Heart left ventricle (tissue), 16 donors: Measurements from ENCODE around the gene OLFM2. TPM values are rescaled to one million over a fixed set of nuclear protein-coding genes. Genes with fewer than 3 reads are reported as not detected.
"Not testable (repeated sequence)": the region's sequence is repeated elsewhere in the genome, so short reads cannot be mapped to it uniquely, and the experiment has no call there.

Experiments
- ATAC-seq, 4 donors: fragments of 200-7000 bp; cut with Tn5 transposase; one replicate each; pipeline ENCODE4 v1.9.1; 2020 to 2022; ENCODE audit warnings: moderate library complexity in 4 of 4, mild to moderate bottlenecking in 3 of 4, moderate number of reproducible peaks in 1 of 4
- DNase-seq, 5 donors: peaks; one replicate each; pipeline ENCODE4 v3.0.0-alpha.2; 2020
- H3K27ac ChIP-seq, 12 donors: fragments of 200-600 bp; sonication (generic) in 4 of 12; one replicate each; pipeline versions ENCODE4 v1.5.0 to v1.8.0; 2016 to 2022; ENCODE audit warnings: mild to moderate bottlenecking in 2 of 12
- H3K27me3 ChIP-seq, 9 donors: fragments of 200-600 bp; sonication (generic) in 2 of 9; one replicate each; pipeline versions ENCODE4 v1.5.1 to v1.8.0; 2016 to 2022; ENCODE audit warnings: mild to moderate bottlenecking in 3 of 9
- H3K36me3 ChIP-seq, 9 donors: fragments of 200-600 bp; sonication (generic) in 2 of 9; one replicate each; pipeline versions ENCODE4 v1.5.0 to v1.8.0; 2018 to 2022; ENCODE audit warnings: mild to moderate bottlenecking in 2 of 9
- H3K4me1 ChIP-seq, 12 donors: fragments of 200-600 bp; sonication (generic) in 4 of 12; one replicate each; pipeline versions ENCODE4 v1.5.0 to v1.8.0; 2016 to 2022; ENCODE audit warnings: mild to moderate bottlenecking in 3 of 12
- H3K4me3 ChIP-seq, 12 donors: fragments of 200-600 bp; sonication (generic) in 4 of 12; one replicate each; pipeline versions ENCODE4 v1.5.0 to v1.8.0; 2017 to 2022; ENCODE audit warnings: mild to moderate bottlenecking in 9 of 12, moderate library complexity in 4 of 12
- H3K9me3 ChIP-seq, 12 donors: fragments of 200-600 bp; sonication (generic) in 4 of 12; one replicate each; pipeline versions ENCODE4 v1.5.0 to v1.8.0; 2016 to 2022; ENCODE audit warnings: mild to moderate bottlenecking in 1 of 12
- CTCF ChIP-seq, 12 donors: fragments of 200-600 bp; sonication (generic) in 4 of 12; IDR thresholded peaks; one replicate each; pipeline versions ENCODE4 v1.5.0 to v1.8.0; 2018 to 2022; ENCODE audit warnings: antibody characterized with exemption in 12 of 12, mild to moderate bottlenecking in 5 of 12
- POLR2A ChIP-seq, 2 donors: fragments of 450-650 bp; IDR thresholded peaks; one replicate each; pipeline ENCODE4 v1.6.1; 2017; ENCODE audit warnings: antibody characterized with exemption in 2 of 2, mild to moderate bottlenecking in 2 of 2, moderate library complexity in 2 of 2
- WGBS, 4 donors: extraction: QIAGEN DNeasy Blood & Tissue Kit in 2 of 4; methylation state at CpG; one replicate each; pipeline versions ENCODE4 v1.1.5 to v1.1.7; 2013 to 2018; 5-methylcytosine and 5-hydroxymethylcytosine counted together
- intact Hi-C, 10 donors: fragments of 100-400 bp; cut with DNase I; formaldehyde crosslinking; loops; one replicate each; pipeline versions ENCODE4 v1.11.1 to v1.14.2; 2022
- polyA plus RNA-seq, 2 donors: library from polyadenylated mRNA; stranded (reverse); fragments of 200-250 nt; gene quantifications; one replicate each; pipeline ENCODE4 v1.2.3, GENCODE V29; 2013
- total RNA-seq, 9 donors: library from RNA; depleted of rRNA in 2 of 9; stranded (reverse); fragments of >200 nt in 2 of 9; fragmentation: NEBNext Ultra II Directional in 3 of 9; extraction: Animal tissue kit (Norgen Biotek cat#: 25700) in 3 of 9; gene quantifications; one replicate each; pipeline versions ENCODE4 v1.1.0 to v1.2.4, GENCODE V29; 2016 to 2023
- donor health status: ischemic (EF 13 %, LVEDD 7.1; RV severe dilation, severe dysfunction).
- donor health status: healthy with polysubstance abuse.
- donor health status: DM: no; HTN: yes; CAD: no.
- donor health status: DM: no; HTN: no; CAD: no.
- donor health status: ischemic (EF 25% LVEDD 6.9; RV normal size, moderate dysfunction).
- donor health status: ischemic (EF 25% LVEDD 5.7; RV mildly dilated, moderate dysfunction).
- donor health status: healthy.
- donor health status: DM: yes; HTN: yes; CAD: no.
- donor health status: ischemic (EF 35%, LVEDD 5.7; RV mildly dilated, moderate dysfunction).
- donor health status: nonischemic (EF 11% LVEDD 7.7; RV severe dilation, severe dysfunction).
- donor health status: DM: yes; HTN: yes; CAD: no.
- donor health status: PGD.
- donor health status: ischemic (EF 29% LVEDD 5.4; RV normal size, mild dysfunction).
- donor health status: nonischemic (EF 23%, LVEDD 6.1; RV moderate dilation, normal function).

The OLFM2 gene
- total and polyA plus RNA-seq, 11 donors, result 0.67 to 4.6 (median 2.4) TPM

DNA sequence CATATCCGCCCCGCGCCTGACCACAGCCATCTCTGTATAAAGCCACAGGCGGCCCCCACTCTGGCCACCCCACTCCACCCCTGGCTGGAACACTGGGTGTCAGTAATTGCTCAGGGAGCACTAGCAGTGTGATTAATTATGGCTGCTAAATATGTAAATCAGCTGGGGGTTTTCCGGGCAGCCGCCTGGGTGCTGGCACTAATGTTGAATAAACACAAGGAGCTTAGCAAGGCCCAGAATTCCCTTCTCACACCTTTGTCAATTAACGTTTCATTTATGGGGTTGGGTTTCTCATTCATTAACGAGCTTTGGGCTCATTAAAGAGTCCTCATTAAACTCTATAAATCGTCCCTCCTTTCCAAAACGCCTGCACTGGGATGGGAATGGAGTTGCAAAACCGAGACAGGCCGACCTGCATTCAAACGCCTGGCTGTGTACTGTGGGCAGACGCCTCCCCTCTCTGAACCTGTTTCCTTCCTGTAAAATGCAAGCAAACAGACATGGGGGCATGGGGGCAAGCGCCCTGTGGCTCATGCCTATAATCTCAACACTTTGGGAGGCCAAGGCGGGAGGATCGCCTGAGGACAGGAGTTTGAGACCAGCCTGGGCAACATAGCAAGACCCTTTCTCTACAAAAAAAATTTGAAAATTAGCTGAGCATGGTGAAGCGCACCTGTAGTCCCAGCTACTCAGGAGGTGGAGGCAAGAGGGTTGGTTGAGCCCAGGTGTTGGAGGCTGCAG lies 17.7 kb upstream of the OLFM2 start:
- Histone ChIP-seq H3K27me3 (peaks cover 0 to 5% (median 0%) of the 10 kb centered on the region in 9 donors), H3K4me3 (no peak overlapping the region), H3K9me3 (no peaks in the 10 kb centered on the region), H3K27ac (no peak overlapping the region), H3K36me3 (peaks cover 0 to under 1% (median 0%) of the 10 kb centered on the region in 9 donors), H3K4me1 (no peaks in the 10 kb centered on the region)
- TF ChIP-seq CTCF (IDR thresholded peaks at IDR 0.05) (no peak), POLR2A (IDR thresholded peaks at IDR 0.05) (no peak)
- WGBS, 4 donors, result 66 to 74% (median 70%) methylated on average over 18 of the region's 18 CpGs
- intact Hi-C loops, result loop anchor here in 1 of 10 donors (5.0 kb wide), 1 partner anchor 43 kb away; no protein-coding TSS in a partner anchor
- DNase-seq (no peak), ATAC-seq (no peak)

DNA sequence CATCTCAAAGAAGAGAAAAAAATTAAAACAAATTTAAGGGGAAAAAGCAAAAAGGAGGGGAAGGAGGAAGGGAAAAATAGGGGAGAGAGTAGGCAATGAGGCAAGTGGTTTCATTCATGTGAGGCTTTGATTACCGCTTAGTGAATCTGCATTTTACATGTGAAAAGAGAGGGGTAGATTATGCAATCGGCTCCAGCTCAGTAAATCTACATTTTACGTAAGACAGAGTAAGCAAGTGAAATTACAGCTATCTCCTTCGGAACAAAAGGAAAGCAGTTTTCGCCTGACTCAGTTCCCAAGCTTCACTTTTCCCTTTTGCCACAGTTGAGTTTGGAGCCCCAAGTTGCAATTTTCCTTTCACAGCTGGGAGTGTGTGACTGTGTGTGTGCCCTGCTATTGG lies 16.0 kb upstream of the OLFM2 start:
- no peaks in the 10 kb centered on the region for H3K36me3 ChIP-seq
- 61 to 71% (median 65%) methylated on average over 5 of the region's 5 CpGs for whole genome bisulfite sequencing, 4 donors
- no peak for TF ChIP-seq POLR2A (IDR thresholded peaks at IDR 0.05)
- TF ChIP-seq CTCF (IDR thresholded peaks at IDR 0.05), result no peak
- H3K4me3 ChIP-seq, result no peak overlapping the region
- no peaks in the 10 kb centered on the region for H3K9me3 ChIP-seq
- no peak overlapping the region for H3K27ac ChIP-seq
- intact Hi-C loops, result loop anchor here in 1 of 10 donors (5.0 kb wide), 1 partner anchor 45 kb away; no protein-coding TSS in a partner anchor
- H3K4me1 ChIP-seq, result peaks cover 0 to 3% (median 0%) of the 10 kb centered on the region in 12 donors
- peaks cover 0 to 2% (median 0%) of the 10 kb centered on the region in 9 donors for H3K27me3 ChIP-seq
- no peak for DNase-seq
- ATAC-seq, result no peak

- TF ChIP-seq CTCF (IDR thresholded peaks at IDR 0.05), result no peak
- TF ChIP-seq POLR2A (IDR thresholded peaks at IDR 0.05), result no peak
- peaks cover 0 to 4% (median 0%) of the 10 kb centered on the region in 12 donors for H3K9me3 ChIP-seq
- peaks cover 0 to 6% (median 0%) of the 10 kb centered on the region in 9 donors for H3K27me3 ChIP-seq
- H3K27ac ChIP-seq, result no peak overlapping the region
- H3K4me3 ChIP-seq, result no peak overlapping the region
- intact Hi-C loops, result loop anchor here in 5 of 10 donors (5.0 to 10.0 kb wide), 4 partner anchors 40 to 60 kb away; no protein-coding TSS in a partner anchor
- H3K4me1 ChIP-seq, result peaks cover 0 to 25% (median 6%) of the 10 kb centered on the region in 12 donors
- H3K36me3 ChIP-seq, result no peaks in the 10 kb centered on the region
- DNase-seq (no peak), ATAC-seq (no peak)
- 34 to 55% (median 45%) methylated on average over 4 of the region's 4 CpGs for WGBS, 4 donors
Measured at GRCh38 chr19:9947441-9947840, 11.1 kb upstream of the OLFM2 start.

DNA sequence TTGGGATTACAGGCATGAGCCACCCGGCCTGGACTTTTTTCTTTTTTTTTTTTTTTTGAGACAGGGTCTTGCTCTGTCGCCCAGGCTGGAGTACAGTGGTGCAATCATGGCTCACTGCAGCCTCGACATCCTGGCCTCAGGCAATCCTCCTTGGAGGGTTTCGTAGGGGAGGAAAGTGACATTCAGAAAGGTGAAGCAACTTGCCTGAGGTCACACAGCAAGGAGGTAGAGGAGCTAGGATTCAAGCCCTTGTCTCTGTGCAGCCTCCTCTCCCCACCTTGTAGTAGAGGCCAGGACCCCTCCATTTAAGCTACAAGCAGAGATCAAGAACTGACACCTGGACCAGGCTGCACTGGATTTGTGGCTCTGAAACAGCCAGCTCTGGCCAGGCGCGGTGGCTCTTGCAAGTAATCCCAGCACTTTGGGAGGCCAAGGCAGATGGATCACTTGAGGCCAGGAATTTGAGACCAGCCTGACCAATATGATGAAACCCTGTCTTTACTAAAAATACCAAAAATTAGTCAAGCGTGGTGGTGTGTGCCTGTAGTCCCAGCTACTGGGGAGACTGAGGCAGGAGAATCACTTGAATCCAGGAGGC lies 10.3 kb upstream of the OLFM2 start:
- H3K4me3 ChIP-seq, ATAC-seq, H3K27me3 ChIP-seq, DNase-seq, H3K36me3 ChIP-seq: not testable (repeated sequence)
- intact Hi-C loops, result loop anchor here in 5 of 10 donors (5.0 to 10.0 kb wide), 4 partner anchors 41 to 61 kb away; no protein-coding TSS in a partner anchor
- Histone ChIP-seq H3K9me3 (peaks cover 0 to 12% (median 5%) of the 10 kb centered on the region in 12 donors), H3K4me1 (peaks cover 0 to 25% (median 6%) of the 10 kb centered on the region in 12 donors), H3K27ac (peak overlapping the region in 5 of 12 donors; percentile 60 to 77 (median 76))
- WGBS, 4 donors, result 75 to 83% (median 83%) methylated on average over 7 of the region's 7 CpGs
